GM21737 (cell line): ENCODE data around the gene KLHL11.

Experiments
- ATAC-seq: cut with Tn5 transposase; IDR thresholded peaks from one replicate; pipeline ENCODE4 v1.9.1; 2021; ENCODE audit warnings: mild to moderate bottlenecking, moderate library complexity; ENCODE audit not compliant: unreplicated experiment

The KLHL11 gene

DNA sequence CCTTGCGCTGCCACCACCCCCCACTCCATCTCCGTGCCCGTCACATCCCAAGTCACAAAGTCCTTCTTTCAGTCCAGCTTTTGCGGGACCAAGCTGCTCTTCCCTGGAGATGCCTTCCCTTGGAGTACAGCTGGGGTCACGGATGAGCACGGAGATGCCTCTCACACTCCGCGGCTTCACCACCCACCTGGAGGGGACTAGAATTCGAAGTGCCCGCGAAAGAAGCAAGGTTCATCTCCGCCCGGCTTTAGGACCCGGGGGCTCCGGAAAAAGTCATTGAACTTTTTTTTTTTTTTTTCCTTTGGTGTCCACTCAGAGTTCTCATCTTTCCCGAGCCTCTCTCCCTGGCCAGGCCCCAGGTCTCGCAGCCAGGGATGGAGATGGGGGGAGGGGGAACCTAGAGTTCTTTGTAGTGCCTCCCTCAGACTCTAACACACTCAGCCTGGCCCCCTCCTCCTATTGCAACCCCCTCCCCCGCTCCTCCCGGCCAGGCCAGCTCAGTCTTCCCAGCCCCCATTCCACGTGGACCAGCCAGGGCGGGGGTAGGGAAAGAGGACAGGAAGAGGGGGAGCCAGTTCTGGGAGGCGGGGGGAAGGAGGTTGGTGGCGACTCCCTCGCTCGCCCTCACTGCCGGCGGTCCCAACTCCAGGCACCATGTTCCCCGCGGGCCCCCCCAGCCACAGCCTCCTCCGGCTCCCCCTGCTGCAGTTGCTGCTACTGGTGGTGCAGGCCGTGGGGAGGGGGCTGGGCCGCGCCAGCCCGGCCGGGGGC lies 52.7 kb downstream of the KLHL11 start, which contains the start of gene FKBP10:
Gene FKBP10, plus strand, starts transcription at position 624 of the 771 bp plus-strand sequence. Its CDS starts 31 bp downstream, at position 655.
- ATAC-seq = no peak

DNA sequence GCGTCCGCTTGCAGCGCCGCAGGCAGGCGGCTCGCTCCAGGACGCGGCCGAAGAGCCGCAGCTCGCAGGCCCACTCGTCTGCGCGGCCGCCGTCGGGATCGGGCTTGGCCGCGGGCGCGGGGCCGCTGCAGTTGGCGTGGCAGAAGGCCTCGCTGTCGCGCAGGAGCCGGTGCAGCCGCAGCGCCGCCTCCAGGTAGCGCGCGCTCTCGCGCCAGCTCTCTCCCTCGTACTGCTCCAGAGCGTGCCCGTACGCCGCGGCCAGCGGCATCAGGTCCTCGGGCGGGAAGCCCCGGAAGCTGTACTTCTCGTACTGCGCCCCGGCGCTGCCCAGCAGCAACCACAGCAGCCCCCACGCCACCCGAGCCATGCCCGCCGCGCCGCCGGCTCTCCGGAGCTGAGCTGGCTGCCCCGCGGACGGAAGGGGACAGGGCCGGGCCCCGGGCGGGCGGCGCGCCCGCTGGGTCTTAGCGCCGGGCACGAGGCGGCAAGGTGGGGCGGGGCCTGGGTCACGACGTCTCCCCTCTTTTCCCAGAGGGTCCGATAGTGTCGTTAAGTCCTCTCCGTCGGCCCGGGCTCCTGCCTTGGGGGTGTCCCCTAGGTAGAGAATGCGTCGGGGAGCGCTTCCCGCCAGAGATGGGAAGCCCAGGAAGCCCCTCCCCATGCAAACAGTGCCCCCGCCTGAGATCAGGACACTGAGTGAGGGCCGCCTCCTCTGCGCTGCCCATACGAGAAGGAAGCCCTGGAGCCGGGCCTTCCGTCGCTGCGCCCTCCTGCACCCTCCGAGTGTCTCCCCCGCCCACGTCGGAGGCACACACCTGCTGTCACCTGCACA lies 53.5 kb downstream of the KLHL11 start, which contains the start of gene P3H4:
Gene P3H4, minus strand, starts transcription at position 401 of the 832 bp plus-strand sequence. Its CDS starts 34 bp downstream, at position 367.
- peak; percentile 58 for ATAC-seq

DNA sequence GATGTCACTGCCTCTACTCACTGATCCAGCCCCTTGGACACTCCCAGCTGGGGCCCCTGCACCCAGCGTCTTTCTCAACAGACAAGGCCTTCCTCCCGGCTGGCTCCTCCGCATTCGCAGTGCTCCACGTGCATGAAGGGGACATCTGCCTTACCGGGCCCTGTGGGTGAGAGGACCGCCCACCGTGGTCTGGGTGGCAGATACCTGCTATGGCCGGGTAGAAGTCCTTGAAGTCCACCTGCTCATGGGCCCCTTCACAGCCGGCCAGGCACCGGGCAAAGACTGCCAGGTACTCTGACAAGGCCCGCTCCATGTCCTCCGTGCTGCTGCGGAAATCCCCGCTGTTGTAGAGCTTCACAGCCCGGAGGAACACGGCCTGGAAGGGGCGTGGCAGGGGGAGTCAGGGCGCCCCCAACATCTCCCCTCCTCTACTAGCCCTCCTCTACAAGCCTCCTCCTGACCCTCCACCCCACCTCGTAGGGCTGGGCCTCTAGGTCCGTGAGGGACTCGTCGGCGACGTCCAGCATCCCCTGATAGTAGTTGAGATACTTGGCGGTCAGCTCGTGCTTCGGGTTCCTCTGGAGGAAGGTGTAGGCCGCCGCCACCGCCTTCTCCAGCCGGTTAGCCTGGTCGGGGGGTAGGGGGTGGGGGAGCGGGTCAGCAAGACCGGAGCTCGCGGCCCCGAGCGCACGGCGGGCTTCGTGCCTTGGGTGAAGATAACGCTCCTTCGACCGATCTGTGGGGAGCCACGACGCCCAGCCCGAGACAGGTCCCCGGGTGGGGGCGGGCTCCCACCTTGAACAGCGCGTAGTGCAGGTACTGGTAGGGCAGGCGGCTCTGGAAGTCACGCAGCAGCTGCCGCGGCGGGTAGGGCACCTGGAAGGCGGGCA lies 54.3 kb downstream of the KLHL11 start:
- no peak for ATAC-seq

DNA sequence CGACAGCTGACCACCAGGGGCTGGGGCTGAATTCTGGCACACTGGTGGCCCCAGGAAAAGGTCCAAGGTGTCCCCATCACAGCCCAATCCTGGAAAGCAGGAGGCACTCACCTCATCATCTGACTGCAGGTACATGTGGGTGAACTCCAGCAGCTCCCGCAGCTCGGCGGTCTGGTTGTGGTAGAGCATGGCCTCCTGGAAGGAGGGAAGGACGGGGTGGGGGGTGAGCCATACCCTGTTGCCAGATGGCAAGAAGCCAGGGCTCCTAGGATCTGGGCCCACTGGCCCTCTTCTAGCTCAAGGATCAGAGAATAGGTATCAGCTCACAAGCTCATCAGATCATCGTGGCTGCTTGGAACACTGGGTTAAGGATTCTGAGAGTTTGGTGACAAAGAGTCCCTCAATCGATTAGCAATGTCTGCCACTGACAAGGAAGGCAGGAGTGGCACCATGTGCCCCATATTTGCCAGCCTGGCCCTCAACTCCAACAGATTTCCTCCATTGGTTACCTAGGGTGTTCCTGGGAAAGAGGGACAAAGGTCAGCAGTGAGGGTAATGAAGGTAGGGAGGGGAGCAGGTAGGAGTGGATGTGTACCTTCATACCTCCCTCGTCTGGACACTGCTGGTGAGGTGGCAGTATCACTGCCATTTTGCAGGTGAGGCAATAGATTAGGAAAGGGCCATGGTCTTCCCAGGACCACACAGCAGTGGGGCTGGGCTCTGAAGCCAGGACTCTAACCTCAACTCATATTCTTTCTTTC lies 58.4 kb downstream of the KLHL11 start:
- no peak for ATAC-seq
